WTC11 (cell line): ENCODE data around the gene TGFBI. TPM values are rescaled to one million over a fixed set of nuclear protein-coding genes. Genes with fewer than 3 reads are reported as not detected.

Experiments used
- ATAC-seq: fragments of 200-7000 bp; cut with Tn5 transposase; 2 replicates; pipeline ENCODE4 v1.10.0; 2021; ENCODE audit warnings: mild to moderate bottlenecking, moderate library complexity
- CTCF ChIA-PET: fragments of 300-600 bp; sonication (Branson Sonifier 250); formaldehyde crosslinking; loops from one replicate; lab custom pipeline; 2021; ENCODE audit warnings: antibody characterized with exemption; lab: Charles Lee
- POLR2A ChIA-PET: fragments of 350-600 bp; sonication (Branson Sonifier 250); formaldehyde crosslinking; loops from one replicate; lab custom pipeline; 2021; ENCODE audit warnings: antibody characterized with exemption; lab: Charles Lee
- DNase-seq: peaks from one replicate; pipeline ENCODE4 v3.0.0; 2021; ENCODE audit warnings: low spot score
- H3K27ac Mint-ChIP-seq: 2 replicates; pipeline ENCODE4 v1.8.0; 2021; ENCODE audit warnings: mixed read lengths
- H3K27me3 Mint-ChIP-seq: 2 replicates; pipeline ENCODE4 v1.8.0; 2021; ENCODE audit warnings: low read depth, mild to moderate bottlenecking, moderate library complexity, mixed read lengths
- H3K36me3 Mint-ChIP-seq: 2 replicates; pipeline ENCODE4 v1.8.0; 2021; ENCODE audit warnings: mixed read lengths
- H3K4me1 Mint-ChIP-seq: 2 replicates; pipeline ENCODE4 v1.8.0; 2022; ENCODE audit warnings: mixed read lengths
- H3K4me3 Mint-ChIP-seq: 2 replicates; pipeline ENCODE4 v1.8.0; 2021; ENCODE audit warnings: mild to moderate bottlenecking, moderate library complexity, mixed read lengths
- H3K9me3 Mint-ChIP-seq: 2 replicates; pipeline ENCODE4 v1.8.0; 2021; ENCODE audit warnings: mixed read lengths
- AR ChIP-seq: fragments of 250-450 bp; sonication (Bioruptor Pico); IDR thresholded peaks from 2 replicates; pipeline ENCODE4 v1.9.0; 2021; ENCODE audit warnings: mild to moderate bottlenecking
- ATF1 ChIP-seq: sonication (generic); formaldehyde crosslinking; IDR thresholded peaks from 2 replicates; pipeline ENCODE4 v1.8.1; 2023; ENCODE audit warnings: mild to moderate bottlenecking, moderate library complexity, missing genetic modification reagents
- CREB1 ChIP-seq: sonication (generic); formaldehyde crosslinking; IDR thresholded peaks from 2 replicates; pipeline ENCODE4 v1.8.0; 2023; ENCODE audit warnings: mild to moderate bottlenecking, missing genetic modification reagents
- E2F1 ChIP-seq: sonication (generic); formaldehyde crosslinking; IDR thresholded peaks from 2 replicates; pipeline ENCODE4 v1.8.0; 2022; ENCODE audit warnings: mild to moderate bottlenecking, missing genetic modification reagents
- ERG ChIP-seq: fragments of 250-450 bp; sonication (Bioruptor Pico); IDR thresholded peaks from 2 replicates; pipeline ENCODE4 v1.8.0; 2021; ENCODE audit warnings: mild to moderate bottlenecking
- ETV6 ChIP-seq: sonication (generic); formaldehyde crosslinking; IDR thresholded peaks from 2 replicates; pipeline ENCODE4 v1.8.1; 2022; ENCODE audit warnings: mild to moderate bottlenecking, missing genetic modification reagents
- GABPB1 ChIP-seq: sonication (generic); formaldehyde crosslinking; IDR thresholded peaks from 2 replicates; pipeline ENCODE4 v1.8.1; 2023; ENCODE audit warnings: mild to moderate bottlenecking, missing genetic modification reagents
- GTF2I ChIP-seq: fragments of 250-450 bp; sonication (Bioruptor Pico); conservative IDR thresholded peaks from 2 replicates; pipeline ENCODE4 v1.4.0; 2021; ENCODE audit warnings: mild to moderate bottlenecking
- HMGXB4 ChIP-seq: sonication (generic); formaldehyde crosslinking; IDR thresholded peaks from 2 replicates; pipeline ENCODE4 v1.8.1; 2023; ENCODE audit warnings: mild to moderate bottlenecking, moderate library complexity, missing genetic modification reagents
- OVOL2 ChIP-seq: fragments of 250-450 bp; sonication (Bioruptor Pico); IDR thresholded peaks from 2 replicates; pipeline ENCODE4 v1.9.0; 2021; ENCODE audit warnings: mild to moderate bottlenecking, borderline replicate concordance
- SOX15 ChIP-seq: fragments of 250-450 bp; sonication (Bioruptor Pico); IDR thresholded peaks from 2 replicates; pipeline ENCODE4 v1.9.0; 2021; ENCODE audit warnings: mild to moderate bottlenecking
- SP1 ChIP-seq: sonication (generic); formaldehyde crosslinking; conservative IDR thresholded peaks from 2 replicates; pipeline ENCODE4 v1.8.1; 2022; ENCODE audit warnings: missing genetic modification reagents
- TEAD1 ChIP-seq: sonication (generic); formaldehyde crosslinking; IDR thresholded peaks from 2 replicates; pipeline ENCODE4 v1.8.0; 2022; ENCODE audit warnings: mild to moderate bottlenecking, missing genetic modification reagents
- ZMAT4 ChIP-seq: fragments of 250-450 bp; sonication (Bioruptor Pico); IDR thresholded peaks from 2 replicates; pipeline ENCODE4 v1.9.0; 2021; ENCODE audit warnings: mild to moderate bottlenecking
- ZNF219 ChIP-seq: sonication (generic); formaldehyde crosslinking; IDR thresholded peaks from 2 replicates; pipeline ENCODE4 v1.8.0; 2023; ENCODE audit warnings: missing genetic modification reagents, mild to moderate bottlenecking, borderline replicate concordance
- ZNF232 ChIP-seq: sonication (generic); formaldehyde crosslinking; IDR thresholded peaks from 2 replicates; pipeline ENCODE4 v1.8.0; 2022; ENCODE audit warnings: mild to moderate bottlenecking, missing genetic modification reagents
- ZNF263 ChIP-seq: sonication (generic); formaldehyde crosslinking; IDR thresholded peaks from 2 replicates; pipeline ENCODE4 v1.8.1; 2022; ENCODE audit warnings: low read depth, mild to moderate bottlenecking, moderate library complexity, missing genetic modification reagents
- ZNF416 ChIP-seq: fragments of 250-450 bp; sonication (Bioruptor Pico); IDR thresholded peaks from 2 replicates; pipeline ENCODE4 v1.9.0; 2021; ENCODE audit warnings: mild to moderate bottlenecking, inconsistent platforms
- ZNF532 ChIP-seq: fragments of 250-450 bp; sonication (Bioruptor Pico); IDR thresholded peaks from 2 replicates; pipeline ENCODE4 v1.9.0; 2021; ENCODE audit warnings: mild to moderate bottlenecking, borderline replicate concordance
- ZSCAN18 ChIP-seq: fragments of 250-450 bp; sonication (Bioruptor Pico); IDR thresholded peaks from 2 replicates; pipeline ENCODE4 v2.1.2; 2022; ENCODE audit warnings: mild to moderate bottlenecking, moderate library complexity
- total RNA-seq: library from RNA; stranded (reverse); gene quantifications from 3 replicates; pipeline ENCODE4 v1.2.3, GENCODE V29; 2021

Gene TGFBI
- total RNA-seq, 1 experiment from 2014 or later, result 7.2 TPM

GRCh38 chr5:136060963-136061362 lies 32.2 kb downstream of the TGFBI start:
- Mint-ChIP-seq H3K4me1 (peaks cover 16% of the 10 kb centered on the region), H3K4me3 (no peak overlapping the region), H3K36me3 (no peaks in the 10 kb centered on the region), H3K9me3 (no peaks in the 10 kb centered on the region), H3K27me3 (no peaks in the 10 kb centered on the region), H3K27ac (no peak overlapping the region)
- POLR2A ChIA-PET, result no interaction called here
- TF ChIP-seq ZNF232, result no peak
- TF ChIP-seq SOX15 (CRISPR knock-in tag), result no peak
- CTCF ChIA-PET, result no interaction called here
- DNase-seq, result no peak
- ATAC-seq, result no peak

GRCh38 chr5:136061630-136062365 lies 33.0 kb downstream of the TGFBI start:
- Mint-ChIP-seq H3K27ac (no peak overlapping the region), H3K27me3 (no peaks in the 10 kb centered on the region), H3K4me3 (no peak overlapping the region), H3K36me3 (no peaks in the 10 kb centered on the region), H3K9me3 (no peaks in the 10 kb centered on the region), H3K4me1 (peaks cover 16% of the 10 kb centered on the region)
- CTCF ChIA-PET, result interaction anchor here (1.0 kb wide), 2 partner anchors 18 to 84 kb away, joined by 3 to 4 read pairs; no protein-coding TSS in a partner anchor
- ATAC-seq (no peak), DNase-seq (no peak)
- POLR2A ChIA-PET, result no interaction called here
- TF ChIP-seq E2F1 (no peak), ZSCAN18 (CRISPR knock-in tag) (no peak), ETV6 (CRISPR knock-in tag) (no peak), TEAD1 (no peak), ZNF219 (CRISPR knock-in tag) (no peak), OVOL2 (CRISPR knock-in tag) (no peak), GABPB1 (no peak), ERG (CRISPR knock-in tag) (no peak), ZMAT4 (CRISPR knock-in tag) (no peak), GTF2I (CRISPR knock-in tag) (no peak), ATF1 (no peak), HMGXB4 (CRISPR knock-in tag) (no peak), ZNF263 (no peak), AR (CRISPR knock-in tag) (no peak), CREB1 (CRISPR knock-in tag) (no peak), SP1 (CRISPR knock-in tag) (no peak), ZNF416 (no peak), ZNF532 (CRISPR knock-in tag) (no peak)
